ENCODE measurements around the gene OR52B4. TPM values are rescaled to one million over a fixed set of nuclear protein-coding genes. Genes with fewer than 3 reads are reported as not detected.

OR52B4 gene
- total RNA-seq, 1 donor from 2014 or later = not detected

DNA sequence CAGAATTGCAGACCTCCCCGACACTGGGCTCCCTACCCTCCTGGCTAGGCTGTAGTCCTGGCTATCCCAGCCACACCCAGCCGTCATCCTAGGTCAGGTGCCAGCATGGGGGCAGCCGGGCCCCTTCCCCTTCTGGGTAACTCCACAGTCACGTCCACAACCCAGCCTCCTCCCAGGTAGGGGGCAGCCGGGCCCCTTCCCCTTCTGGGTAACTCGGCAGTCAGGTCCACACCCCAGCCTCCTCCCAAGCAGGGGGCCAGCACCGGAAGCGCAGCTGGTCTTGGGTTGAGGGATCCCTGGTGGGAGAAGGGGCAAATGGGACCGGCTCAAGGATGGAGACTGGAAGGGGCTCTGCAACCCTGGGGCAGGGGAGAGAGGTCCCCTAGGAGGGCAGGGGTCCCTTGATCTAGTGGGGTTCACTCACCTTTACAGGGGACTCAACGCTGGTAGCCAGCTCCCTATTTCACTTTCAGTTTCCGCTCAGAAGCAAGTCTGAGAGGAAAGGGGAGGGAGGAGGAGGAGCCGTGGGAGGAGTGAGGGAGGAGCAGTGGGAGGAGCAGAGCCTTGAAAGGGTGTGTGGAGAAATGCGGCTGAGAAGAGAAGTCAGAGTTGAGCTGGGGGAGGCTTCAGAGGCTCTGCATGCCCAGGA lies 25.1 kb upstream of the OR52B4 start, which contains the start of gene TRIM21:
Gene TRIM21, minus strand, starts transcription at position 494 of the 649 bp plus-strand sequence. CDS start 3,293 bp downstream, outside the sequence.
- no peaks in the 10 kb centered on the region for H3K4me1 Mint-ChIP-seq (ENCODE audit: low read depth, unreplicated experiment)
- DNase-seq = peak; percentile 58
- peaks cover 1% of the 10 kb centered on the region for H3K9me3 Mint-ChIP-seq (ENCODE audit: unreplicated experiment)
- H3K27me3 Mint-ChIP-seq (ENCODE audit: unreplicated experiment) = peaks cover 13% of the 10 kb centered on the region
- peak within 1 kb of the TSS; percentile 70 for H3K4me3 Mint-ChIP-seq (ENCODE audit: unreplicated experiment)
- no peaks in the 10 kb centered on the region for H3K36me3 Mint-ChIP-seq (ENCODE audit: unreplicated experiment)
- TF ChIP-seq, protein P1, sequence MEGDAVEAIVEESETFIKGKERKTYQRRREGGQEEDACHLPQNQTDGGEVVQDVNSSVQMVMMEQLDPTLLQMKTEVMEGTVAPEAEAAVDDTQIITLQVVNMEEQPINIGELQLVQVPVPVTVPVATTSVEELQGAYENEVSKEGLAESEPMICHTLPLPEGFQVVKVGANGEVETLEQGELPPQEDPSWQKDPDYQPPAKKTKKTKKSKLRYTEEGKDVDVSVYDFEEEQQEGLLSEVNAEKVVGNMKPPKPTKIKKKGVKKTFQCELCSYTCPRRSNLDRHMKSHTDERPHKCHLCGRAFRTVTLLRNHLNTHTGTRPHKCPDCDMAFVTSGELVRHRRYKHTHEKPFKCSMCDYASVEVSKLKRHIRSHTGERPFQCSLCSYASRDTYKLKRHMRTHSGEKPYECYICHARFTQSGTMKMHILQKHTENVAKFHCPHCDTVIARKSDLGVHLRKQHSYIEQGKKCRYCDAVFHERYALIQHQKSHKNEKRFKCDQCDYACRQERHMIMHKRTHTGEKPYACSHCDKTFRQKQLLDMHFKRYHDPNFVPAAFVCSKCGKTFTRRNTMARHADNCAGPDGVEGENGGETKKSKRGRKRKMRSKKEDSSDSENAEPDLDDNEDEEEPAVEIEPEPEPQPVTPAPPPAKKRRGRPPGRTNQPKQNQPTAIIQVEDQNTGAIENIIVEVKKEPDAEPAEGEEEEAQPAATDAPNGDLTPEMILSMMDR (IDR thresholded peaks at IDR 0.05; ENCODE audit: partially characterized antibody, unreplicated experiment) = no peak
- no peak within 1 kb of the TSS for H3K27ac Mint-ChIP-seq (ENCODE audit: unreplicated experiment)

DNA sequence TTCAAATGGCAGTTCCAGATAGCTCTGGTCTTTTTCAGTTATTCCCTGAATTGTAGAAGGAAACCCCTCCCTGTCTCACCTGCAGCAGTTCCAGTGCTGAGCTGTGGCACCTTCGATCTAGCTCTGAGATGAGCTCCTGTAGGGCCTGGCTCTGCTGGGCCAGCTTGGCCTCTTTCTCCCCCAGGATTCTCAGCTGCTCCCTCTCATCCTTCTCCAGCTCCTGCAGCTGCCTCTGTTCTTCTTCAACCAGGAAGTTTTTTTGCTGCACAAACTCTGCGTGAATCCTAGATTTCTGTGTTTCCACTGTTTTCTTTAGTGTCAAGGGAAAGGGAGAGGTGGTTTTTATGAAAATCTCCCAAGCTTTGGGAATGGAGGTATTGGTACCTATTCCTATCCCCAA lies 20.0 kb upstream of the OR52B4 start:
- H3K27me3 Mint-ChIP-seq (ENCODE audit: unreplicated experiment) = peaks cover 15% of the 10 kb centered on the region
- no peaks in the 10 kb centered on the region for H3K36me3 Mint-ChIP-seq (ENCODE audit: unreplicated experiment)

DNA sequence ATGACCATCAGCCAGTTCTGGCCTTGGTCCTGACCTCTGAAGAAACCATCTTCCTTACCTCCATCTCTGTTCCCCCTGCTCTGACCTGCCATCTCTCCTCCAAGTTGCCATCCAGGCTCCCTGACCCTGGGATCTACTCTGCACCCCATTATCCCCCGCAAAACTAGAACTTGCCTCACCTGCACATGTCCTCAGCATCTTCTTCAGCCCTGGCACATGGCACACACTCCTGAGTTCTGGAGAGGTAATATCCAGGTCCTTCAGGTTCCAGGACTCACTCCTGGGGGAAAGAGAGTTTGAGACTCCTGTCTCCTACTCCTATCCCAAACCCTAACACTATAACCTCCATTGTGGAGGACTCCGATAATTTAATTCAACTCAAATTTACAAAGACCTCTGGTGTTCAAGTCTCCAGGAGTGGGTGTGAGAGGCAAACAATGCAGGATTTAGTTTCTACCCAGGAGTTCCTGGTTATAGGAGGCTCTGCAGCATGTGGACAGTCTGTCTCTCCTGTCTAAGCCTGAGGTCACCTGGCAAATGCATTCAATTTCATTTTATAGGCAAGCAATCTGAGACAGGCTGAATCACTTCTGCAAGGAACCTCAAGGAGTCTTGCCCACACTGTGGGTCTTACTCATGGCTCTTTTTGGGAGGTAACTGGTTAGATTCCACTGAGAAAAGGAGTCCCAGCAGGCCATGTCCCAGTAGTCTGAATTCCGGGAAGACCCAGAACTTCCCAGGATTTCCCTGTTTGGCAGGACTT lies 18.0 kb upstream of the OR52B4 start:
- no peaks in the 10 kb centered on the region for H3K9me3 Mint-ChIP-seq (ENCODE audit: unreplicated experiment)
- no peak for DNase-seq
- H3K4me1 Mint-ChIP-seq (ENCODE audit: low read depth, unreplicated experiment) = no peaks in the 10 kb centered on the region
- no peak overlapping the region for H3K27ac Mint-ChIP-seq (ENCODE audit: unreplicated experiment)
- H3K36me3 Mint-ChIP-seq (ENCODE audit: unreplicated experiment) = no peaks in the 10 kb centered on the region
- no peak overlapping the region for H3K4me3 Mint-ChIP-seq (ENCODE audit: unreplicated experiment)
- TF ChIP-seq, protein P1 (IDR thresholded peaks at IDR 0.05; ENCODE audit: partially characterized antibody, unreplicated experiment) = no peak
- peaks cover 13% of the 10 kb centered on the region for H3K27me3 Mint-ChIP-seq (ENCODE audit: unreplicated experiment)

More for the DNA sequence above, 20.0 kb upstream of the OR52B4 start:
- DNase-seq = no peak
- Mint-ChIP-seq H3K9me3 (ENCODE audit: unreplicated experiment) (no peaks in the 10 kb centered on the region), H3K4me1 (ENCODE audit: low read depth, unreplicated experiment) (no peaks in the 10 kb centered on the region), H3K4me3 (ENCODE audit: unreplicated experiment) (no peak overlapping the region), H3K27ac (ENCODE audit: unreplicated experiment) (no peak overlapping the region)
- TF ChIP-seq, protein P1 (IDR thresholded peaks at IDR 0.05; ENCODE audit: partially characterized antibody, unreplicated experiment) = no peak

DNA sequence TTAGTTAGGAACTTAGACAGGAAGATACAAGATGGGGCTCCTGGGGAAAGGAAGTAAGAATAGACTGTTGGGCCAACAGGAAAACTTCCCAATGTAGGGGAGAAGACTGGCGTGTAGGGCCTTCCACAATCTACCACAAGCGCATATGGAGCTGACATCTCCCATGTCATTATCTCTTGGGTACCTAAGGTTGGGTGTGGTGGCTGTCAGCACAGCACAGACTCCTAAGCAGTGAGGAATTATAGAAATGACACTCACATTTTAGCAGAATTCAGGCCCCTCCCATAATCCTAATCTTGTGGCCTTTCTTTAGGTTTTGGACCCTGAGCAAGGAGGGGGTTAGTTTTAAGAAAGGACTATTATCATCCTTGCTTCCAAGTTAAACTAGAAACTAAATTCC lies 13.7 kb upstream of the OR52B4 start:
- Mint-ChIP-seq H3K4me3 (ENCODE audit: unreplicated experiment) (no peak overlapping the region), H3K36me3 (ENCODE audit: unreplicated experiment) (no peaks in the 10 kb centered on the region), H3K9me3 (ENCODE audit: unreplicated experiment) (peaks cover 2% of the 10 kb centered on the region), H3K4me1 (ENCODE audit: low read depth, unreplicated experiment) (no peaks in the 10 kb centered on the region), H3K27ac (ENCODE audit: unreplicated experiment) (no peak overlapping the region), H3K27me3 (ENCODE audit: unreplicated experiment) (peaks cover 4% of the 10 kb centered on the region)
- TF ChIP-seq, protein P1 (IDR thresholded peaks at IDR 0.05; ENCODE audit: partially characterized antibody, unreplicated experiment) = no peak
- DNase-seq = no peak

Measured in glutamatergic neuron (in vitro differentiated cells).